Gastroesophageal sphincter (tissue), 4 donors: Measurements from ENCODE around the gene KCND2. TPM values are rescaled to one million over a fixed set of nuclear protein-coding genes. Genes with fewer than 3 reads are reported as not detected.

Experiments used
- ATAC-seq: fragments of 150-250 bp; one replicate; pipeline ENCODE4 v1.9.1; 2016; ENCODE audit warnings: mild to moderate bottlenecking, moderate library complexity
- H3K27ac ChIP-seq, 4 donors: fragments of 200-600 bp; sonication (generic) in 3 of 4; 1 replicate in 3 of 4; 2 replicates in 1 of 4; pipeline ENCODE4 v1.5.1; 2016 to 2019
- H3K27me3 ChIP-seq: fragments of 200-600 bp; sonication (generic); one replicate; pipeline ENCODE4 v1.5.1; 2019
- H3K36me3 ChIP-seq, 2 donors: fragments of 200-600 bp; sonication (generic); one replicate each; pipeline ENCODE4 v1.5.1; 2019; ENCODE audit warnings: control low read depth in 1 of 2
- H3K4me1 ChIP-seq, 3 donors: fragments of 200-600 bp; sonication (generic); 1 replicate in 2 of 3; 2 replicates in 1 of 3; pipeline ENCODE4 v1.5.1; 2016 to 2019; ENCODE audit warnings: control low read depth in 2 of 3
- H3K4me3 ChIP-seq, 2 donors: fragments of 200-600 bp; sonication (generic); one replicate each; pipeline ENCODE4 v1.5.1; 2019; ENCODE audit warnings: mild to moderate bottlenecking in 1 of 2, moderate library complexity in 1 of 2
- H3K9me3 ChIP-seq, 3 donors: fragments of 200-600 bp; sonication (generic); one replicate each; pipeline ENCODE4 v1.5.1; 2017 to 2019; ENCODE audit warnings: control low read depth in 2 of 3
- EP300 ChIP-seq: sonication (generic); formaldehyde crosslinking; IDR thresholded peaks from one replicate; pipeline ENCODE4 v1.6.1; 2017; ENCODE audit warnings: antibody characterized with exemption, mild to moderate bottlenecking
- POLR2A ChIP-seq, 2 donors: fragments of 450-650 bp; IDR thresholded peaks; one replicate each; pipeline ENCODE4 v1.6.1; 2017; ENCODE audit warnings: antibody characterized with exemption in 2 of 2, mild to moderate bottlenecking in 2 of 2, moderate library complexity in 1 of 2
- POLR2AphosphoS5 ChIP-seq: sonication (generic); formaldehyde crosslinking; IDR thresholded peaks from one replicate; pipeline ENCODE4 v1.6.1; 2017; ENCODE audit warnings: antibody characterized with exemption
- WGBS, 2 donors: methylation state at CpG; one replicate each; pipeline ENCODE4 v1.1.5; 2018; ENCODE audit warnings: low coverage in 1 of 2; 5-methylcytosine and 5-hydroxymethylcytosine counted together
- total RNA-seq, 4 donors: library from RNA; depleted of rRNA; stranded (reverse); fragments of >200 nt; gene quantifications; one replicate each; pipeline ENCODE4 v1.1.0, GENCODE V29; 2016
- TF ChIP-seq, protein P1 (sequence below), 4 experiments: fragments of 200-600 bp in 2 of 4; fragments of 450-650 bp in 2 of 4; sonication (generic) in 1 of 4; IDR thresholded peaks; one replicate each; pipeline ENCODE4 v1.5.1; 2017 to 2019; ENCODE audit warnings: antibody characterized with exemption in 4 of 4, mild to moderate bottlenecking in 2 of 4, moderate library complexity in 2 of 4

The KCND2 gene
- total RNA-seq, 4 donors from 2014 or later: 0.40 to 0.93 (median 0.66) TPM

GRCh38 chr7:120468611-120469010, 195.6 kb downstream of the KCND2 start:
- Histone ChIP-seq H3K27me3 (no peaks in the 10 kb centered on the region), H3K4me1 (no peaks in the 10 kb centered on the region), H3K4me3 (no peak overlapping the region), H3K9me3 (no peaks in the 10 kb centered on the region), H3K27ac (no peak overlapping the region), H3K36me3 (no peaks in the 10 kb centered on the region)
- 43 to 47% methylated on average over 3 of the region's 3 CpGs for WGBS, 2 donors
- no peak for TF ChIP-seq POLR2A (IDR thresholded peaks at IDR 0.05)
- TF ChIP-seq, protein P1, sequence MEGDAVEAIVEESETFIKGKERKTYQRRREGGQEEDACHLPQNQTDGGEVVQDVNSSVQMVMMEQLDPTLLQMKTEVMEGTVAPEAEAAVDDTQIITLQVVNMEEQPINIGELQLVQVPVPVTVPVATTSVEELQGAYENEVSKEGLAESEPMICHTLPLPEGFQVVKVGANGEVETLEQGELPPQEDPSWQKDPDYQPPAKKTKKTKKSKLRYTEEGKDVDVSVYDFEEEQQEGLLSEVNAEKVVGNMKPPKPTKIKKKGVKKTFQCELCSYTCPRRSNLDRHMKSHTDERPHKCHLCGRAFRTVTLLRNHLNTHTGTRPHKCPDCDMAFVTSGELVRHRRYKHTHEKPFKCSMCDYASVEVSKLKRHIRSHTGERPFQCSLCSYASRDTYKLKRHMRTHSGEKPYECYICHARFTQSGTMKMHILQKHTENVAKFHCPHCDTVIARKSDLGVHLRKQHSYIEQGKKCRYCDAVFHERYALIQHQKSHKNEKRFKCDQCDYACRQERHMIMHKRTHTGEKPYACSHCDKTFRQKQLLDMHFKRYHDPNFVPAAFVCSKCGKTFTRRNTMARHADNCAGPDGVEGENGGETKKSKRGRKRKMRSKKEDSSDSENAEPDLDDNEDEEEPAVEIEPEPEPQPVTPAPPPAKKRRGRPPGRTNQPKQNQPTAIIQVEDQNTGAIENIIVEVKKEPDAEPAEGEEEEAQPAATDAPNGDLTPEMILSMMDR (IDR thresholded peaks at IDR 0.05): no peak
- no peak for ATAC-seq

DNA sequence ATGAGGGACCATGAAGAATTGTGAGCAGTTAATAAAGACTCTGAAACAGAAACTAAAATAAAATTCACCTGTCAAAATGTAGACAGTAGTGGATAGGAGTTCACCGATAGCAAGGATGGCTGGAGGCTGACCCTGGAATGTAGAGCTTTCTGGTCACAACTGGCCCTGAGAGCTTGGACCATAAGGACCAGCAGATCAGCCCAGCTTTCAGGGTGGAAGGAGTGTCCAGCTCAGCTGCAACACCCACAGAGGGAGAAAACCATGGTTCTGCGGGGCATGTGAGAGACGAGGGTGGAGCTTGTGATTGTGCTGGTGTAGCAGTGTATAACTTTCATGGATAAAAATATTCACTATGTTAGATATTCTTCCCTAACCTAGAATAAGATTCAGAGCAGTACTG, 199.9 kb downstream of the KCND2 start:
- Histone ChIP-seq H3K36me3 (no peaks in the 10 kb centered on the region), H3K9me3 (no peaks in the 10 kb centered on the region), H3K27me3 (no peaks in the 10 kb centered on the region), H3K4me3 (no peak overlapping the region), H3K27ac (no peak overlapping the region), H3K4me1 (no peaks in the 10 kb centered on the region)
- TF ChIP-seq EP300: no peak
- no peak for TF ChIP-seq POLR2A (IDR thresholded peaks at IDR 0.05)
- TF ChIP-seq, protein P1 (IDR thresholded peaks at IDR 0.05): no peak
- no peak for TF ChIP-seq POLR2AphosphoS5
- ATAC-seq: no peak
- 86 to 100% methylated on average over 1 to 2 of the region's 3 CpGs for WGBS, 2 donors

DNA sequence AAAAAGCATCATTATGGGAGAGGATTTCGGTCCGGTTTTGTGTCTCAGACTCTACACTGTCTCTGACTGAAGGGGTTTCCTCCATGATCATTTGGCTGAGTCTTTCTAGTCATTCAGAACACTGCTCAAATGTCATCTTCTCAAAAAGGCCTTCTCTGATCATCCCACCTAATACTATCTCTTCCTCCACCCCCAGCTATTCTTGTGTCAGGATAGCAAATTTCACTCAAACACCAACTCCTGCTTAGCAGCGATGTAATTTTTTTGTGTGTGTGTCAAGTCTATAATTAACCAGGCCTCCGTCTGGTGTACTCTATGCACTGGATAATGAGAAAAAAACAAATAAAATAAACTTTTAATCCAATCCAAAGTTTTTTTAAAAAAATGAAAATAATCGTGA, 200.4 kb downstream of the KCND2 start:
- no peak for ATAC-seq
- Histone ChIP-seq H3K27ac (no peak overlapping the region), H3K27me3 (no peaks in the 10 kb centered on the region), H3K4me1 (no peaks in the 10 kb centered on the region), H3K36me3 (no peaks in the 10 kb centered on the region), H3K9me3 (no peaks in the 10 kb centered on the region), H3K4me3 (no peak overlapping the region)
- TF ChIP-seq POLR2AphosphoS5: no peak
- TF ChIP-seq, protein P1 (IDR thresholded peaks at IDR 0.05): no peak
- no peak for TF ChIP-seq POLR2A (IDR thresholded peaks at IDR 0.05)
- no peak for TF ChIP-seq EP300
- WGBS, 2 donors: 84 to 86% methylated on average over 5 of the region's 5 CpGs

- no peak overlapping the region for H3K27ac ChIP-seq
- H3K9me3 ChIP-seq: no peaks in the 10 kb centered on the region
- TF ChIP-seq POLR2AphosphoS5 (no peak), POLR2A (IDR thresholded peaks at IDR 0.05) (no peak), EP300 (no peak)
- TF ChIP-seq, protein P1 (IDR thresholded peaks at IDR 0.05): no peak
- H3K4me3 ChIP-seq: no peak overlapping the region
- no peak for ATAC-seq
- no peaks in the 10 kb centered on the region for H3K27me3 ChIP-seq
- no peaks in the 10 kb centered on the region for H3K36me3 ChIP-seq
- no peaks in the 10 kb centered on the region for H3K4me1 ChIP-seq
These were observed 203.0 kb downstream of the KCND2 start for GRCh38 chr7:120475994-120476393.

DNA sequence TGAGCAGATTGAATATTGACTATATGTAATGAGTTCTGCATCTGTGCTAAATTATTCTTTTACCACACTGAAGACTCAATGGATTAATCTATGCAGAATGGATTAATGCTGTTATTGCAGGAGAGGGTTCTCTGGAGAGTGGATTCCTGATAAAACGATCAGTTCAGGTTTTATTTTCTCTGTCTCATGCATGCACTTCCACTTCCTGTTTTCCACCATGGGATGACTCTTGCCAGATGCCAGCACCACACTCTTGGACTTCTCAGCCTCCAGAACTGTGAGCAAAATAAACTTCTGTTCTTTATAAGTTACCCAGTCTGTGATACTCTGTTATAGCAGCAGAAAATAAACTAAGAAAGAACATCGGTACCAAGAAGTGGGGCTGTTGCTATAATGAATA, 207.5 kb downstream of the KCND2 start:
- 74 to 85% methylated on average over 2 of the region's 2 CpGs for WGBS, 2 donors
- no peaks in the 10 kb centered on the region for H3K4me1 ChIP-seq
- no peaks in the 10 kb centered on the region for H3K9me3 ChIP-seq
- H3K27ac ChIP-seq: no peak overlapping the region
- no peak for ATAC-seq
- TF ChIP-seq POLR2AphosphoS5: no peak
- TF ChIP-seq POLR2A (IDR thresholded peaks at IDR 0.05): no peak
- TF ChIP-seq EP300: no peak
- TF ChIP-seq, protein P1 (IDR thresholded peaks at IDR 0.05): no peak
- H3K4me3 ChIP-seq: no peak overlapping the region
- H3K36me3 ChIP-seq: no peaks in the 10 kb centered on the region
- peaks cover 4% of the 10 kb centered on the region for H3K27me3 ChIP-seq
